Measurements from ENCODE around the gene GRIK4.
A peak's percentile ranks its signal among the peaks of the same experiment; 100 is the strongest.

The GRIK4 gene

GRCh38 chr11:120565466-120566155 is 54.1 kb downstream of the GRIK4 start:
- no peaks in the 10 kb centered on the region for H3K36me3 ChIP-seq (ENCODE audit: control insufficient read depth, insufficient read depth, low read length)
- no peak overlapping the region for H3K4me3 ChIP-seq (ENCODE audit: extremely low read depth, insufficient read depth, low read length, poor library complexity, severe bottlenecking)
- WGBS, 2 experiments (ENCODE audit: insufficient coverage in 2 of 2), result 55 to 59% methylated on average over 11 of the region's 14 CpGs
- peaks cover 23% of the 10 kb centered on the region for H3K4me1 ChIP-seq (ENCODE audit: control insufficient read depth, insufficient read depth, low read length, poor library complexity, severe bottlenecking)
- H3K9me3 ChIP-seq (ENCODE audit: control insufficient read depth, low read length), result no peaks in the 10 kb centered on the region
- peak overlapping the region; percentile 70 for H3K27ac ChIP-seq (ENCODE audit: low read depth, low read length, severe bottlenecking)

DNA sequence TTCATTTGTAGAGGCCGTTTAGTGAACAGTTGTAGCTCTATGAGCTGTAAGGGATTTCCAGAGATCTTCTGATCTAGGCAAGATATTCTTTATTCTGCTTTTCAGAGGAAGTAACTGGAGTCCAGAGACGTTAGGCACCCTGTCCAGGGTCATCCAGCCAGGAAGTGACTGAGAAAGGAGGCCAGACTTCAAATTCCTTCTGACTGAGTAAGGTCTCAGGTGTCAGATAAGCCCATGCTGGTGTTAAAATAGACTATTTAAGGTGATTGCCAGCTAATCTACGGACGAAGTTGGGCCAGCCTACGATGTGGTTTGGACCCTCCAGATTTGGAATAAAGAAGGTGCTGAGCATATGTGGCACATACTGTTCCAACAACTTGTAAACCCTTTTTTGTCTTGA is 54.6 kb downstream of the GRIK4 start:
- H3K9me3 ChIP-seq (ENCODE audit: control insufficient read depth, low read length), result no peaks in the 10 kb centered on the region
- no peak overlapping the region for H3K4me3 ChIP-seq (ENCODE audit: extremely low read depth, insufficient read depth, low read length, poor library complexity, severe bottlenecking)
- H3K27ac ChIP-seq (ENCODE audit: low read depth, low read length, severe bottlenecking), result peak overlapping the region; percentile 70
- peaks cover 21% of the 10 kb centered on the region for H3K4me1 ChIP-seq (ENCODE audit: control insufficient read depth, insufficient read depth, low read length, poor library complexity, severe bottlenecking)
- no peaks in the 10 kb centered on the region for H3K36me3 ChIP-seq (ENCODE audit: control insufficient read depth, insufficient read depth, low read length)
- 52 to 63% methylated on average over 5 of the region's 5 CpGs for WGBS, 2 experiments (ENCODE audit: insufficient coverage in 2 of 2)

DNA sequence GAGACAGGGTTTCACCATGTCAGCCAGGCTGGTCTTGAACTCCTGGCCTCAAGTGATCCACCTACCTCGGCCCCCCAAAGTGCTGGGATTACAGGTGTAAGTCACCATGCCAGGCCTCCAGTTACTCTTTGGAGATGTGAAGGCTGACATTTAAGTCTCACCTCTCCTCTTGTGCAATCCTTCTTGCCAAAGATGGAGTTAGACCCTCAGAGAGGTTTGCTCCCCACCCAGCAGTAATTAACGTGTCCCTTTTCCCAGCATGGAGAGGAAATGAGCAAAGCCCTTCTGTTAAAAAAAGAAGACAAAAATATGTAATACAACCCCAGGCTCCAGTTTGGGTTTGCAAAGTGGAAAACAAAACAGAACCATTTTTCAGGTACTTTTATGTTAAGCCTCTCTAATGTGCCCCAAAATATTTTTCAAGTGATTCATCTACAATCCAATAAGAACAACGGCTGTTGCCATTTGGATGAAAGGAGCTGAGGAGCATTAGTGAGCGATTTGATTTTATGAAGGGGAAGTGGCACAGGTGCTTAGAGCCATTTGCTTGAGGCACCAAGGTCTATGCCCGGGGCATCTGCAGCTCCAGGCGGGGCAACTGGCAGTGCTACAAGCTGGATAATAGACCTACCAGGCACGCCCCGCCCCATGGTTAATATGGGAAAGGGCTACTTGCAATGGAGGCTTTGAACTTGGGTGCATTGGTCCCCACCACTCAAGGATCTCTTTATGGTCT is 57.2 kb downstream of the GRIK4 start:
- H3K36me3 ChIP-seq (ENCODE audit: control insufficient read depth, insufficient read depth, low read length), result no peaks in the 10 kb centered on the region
- WGBS, 2 experiments (ENCODE audit: insufficient coverage in 2 of 2), result 93 to 98% methylated on average over 3 to 6 of the region's 8 CpGs
- peaks cover 18% of the 10 kb centered on the region for H3K4me1 ChIP-seq (ENCODE audit: control insufficient read depth, insufficient read depth, low read length, poor library complexity, severe bottlenecking)
- H3K4me3 ChIP-seq (ENCODE audit: extremely low read depth, insufficient read depth, low read length, poor library complexity, severe bottlenecking), result no peak overlapping the region
- no peak overlapping the region for H3K27ac ChIP-seq (ENCODE audit: low read depth, low read length, severe bottlenecking)
- H3K9me3 ChIP-seq (ENCODE audit: control insufficient read depth, low read length), result no peaks in the 10 kb centered on the region

GRCh38 chr11:120569861-120570260 is 58.3 kb downstream of the GRIK4 start:
- Histone ChIP-seq H3K4me1 (ENCODE audit: control insufficient read depth, insufficient read depth, low read length, poor library complexity, severe bottlenecking) (peaks cover 12% of the 10 kb centered on the region), H3K27ac (ENCODE audit: low read depth, low read length, severe bottlenecking) (no peak overlapping the region), H3K4me3 (ENCODE audit: extremely low read depth, insufficient read depth, low read length, poor library complexity, severe bottlenecking) (no peak overlapping the region), H3K36me3 (ENCODE audit: control insufficient read depth, insufficient read depth, low read length) (no peaks in the 10 kb centered on the region), H3K9me3 (ENCODE audit: control insufficient read depth, low read length) (no peaks in the 10 kb centered on the region)
- 50 to 60% methylated on average over 3 to 4 of the region's 7 CpGs for WGBS, 2 experiments (ENCODE audit: insufficient coverage in 2 of 2)

- no peak overlapping the region for H3K27ac ChIP-seq (ENCODE audit: low read depth, low read length, severe bottlenecking)
- H3K4me3 ChIP-seq (ENCODE audit: extremely low read depth, insufficient read depth, low read length, poor library complexity, severe bottlenecking), result no peak overlapping the region
- H3K4me1 ChIP-seq (ENCODE audit: control insufficient read depth, insufficient read depth, low read length, poor library complexity, severe bottlenecking), result peaks cover 7% of the 10 kb centered on the region
- WGBS, 2 experiments (ENCODE audit: insufficient coverage in 2 of 2), result 100% methylated on average over 1 of the region's 1 CpG
- H3K36me3 ChIP-seq (ENCODE audit: control insufficient read depth, insufficient read depth, low read length), result no peaks in the 10 kb centered on the region
- no peaks in the 10 kb centered on the region for H3K9me3 ChIP-seq (ENCODE audit: control insufficient read depth, low read length)
These were observed 59.9 kb downstream of the GRIK4 start for GRCh38 chr11:120571476-120571875.

GRCh38 chr11:120573756-120574354 is 62.3 kb downstream of the GRIK4 start:
- no peak overlapping the region for H3K4me3 ChIP-seq (ENCODE audit: extremely low read depth, insufficient read depth, low read length, poor library complexity, severe bottlenecking)
- no peaks in the 10 kb centered on the region for H3K9me3 ChIP-seq (ENCODE audit: control insufficient read depth, low read length)
- no peak overlapping the region for H3K27ac ChIP-seq (ENCODE audit: low read depth, low read length, severe bottlenecking)
- 93 to 100% methylated on average over 2 to 4 of the region's 10 CpGs for WGBS, 2 experiments (ENCODE audit: insufficient coverage in 2 of 2)
- peaks cover 7% of the 10 kb centered on the region for H3K4me1 ChIP-seq (ENCODE audit: control insufficient read depth, insufficient read depth, low read length, poor library complexity, severe bottlenecking)
- no peaks in the 10 kb centered on the region for H3K36me3 ChIP-seq (ENCODE audit: control insufficient read depth, insufficient read depth, low read length)

DNA sequence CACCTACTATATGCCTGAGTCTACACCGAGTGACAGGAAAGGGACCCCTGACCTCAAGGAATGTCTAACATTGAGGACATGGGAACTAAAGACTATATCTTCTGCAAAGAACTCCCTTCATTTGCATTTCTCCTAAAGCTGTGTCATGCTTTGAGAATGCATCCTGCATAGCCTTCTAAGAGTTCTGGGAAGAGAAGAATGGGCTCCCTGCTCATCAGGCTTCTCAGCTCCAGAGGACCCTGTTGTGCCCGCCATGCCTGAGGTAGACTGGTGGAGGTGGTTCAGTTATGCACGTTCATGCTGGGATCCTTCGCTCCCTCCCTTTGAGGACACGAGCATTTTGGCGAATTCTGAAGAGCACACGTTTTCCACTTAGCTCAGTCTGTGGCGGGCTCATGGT is 63.3 kb downstream of the GRIK4 start:
- Histone ChIP-seq H3K27ac (ENCODE audit: low read depth, low read length, severe bottlenecking) (no peak overlapping the region), H3K36me3 (ENCODE audit: control insufficient read depth, insufficient read depth, low read length) (no peaks in the 10 kb centered on the region), H3K4me3 (ENCODE audit: extremely low read depth, insufficient read depth, low read length, poor library complexity, severe bottlenecking) (no peak overlapping the region), H3K4me1 (ENCODE audit: control insufficient read depth, insufficient read depth, low read length, poor library complexity, severe bottlenecking) (peaks cover 7% of the 10 kb centered on the region), H3K9me3 (ENCODE audit: control insufficient read depth, low read length) (no peaks in the 10 kb centered on the region)
- WGBS, 2 experiments (ENCODE audit: insufficient coverage in 2 of 2), result 79 to 80% methylated on average over 7 of the region's 8 CpGs

DNA sequence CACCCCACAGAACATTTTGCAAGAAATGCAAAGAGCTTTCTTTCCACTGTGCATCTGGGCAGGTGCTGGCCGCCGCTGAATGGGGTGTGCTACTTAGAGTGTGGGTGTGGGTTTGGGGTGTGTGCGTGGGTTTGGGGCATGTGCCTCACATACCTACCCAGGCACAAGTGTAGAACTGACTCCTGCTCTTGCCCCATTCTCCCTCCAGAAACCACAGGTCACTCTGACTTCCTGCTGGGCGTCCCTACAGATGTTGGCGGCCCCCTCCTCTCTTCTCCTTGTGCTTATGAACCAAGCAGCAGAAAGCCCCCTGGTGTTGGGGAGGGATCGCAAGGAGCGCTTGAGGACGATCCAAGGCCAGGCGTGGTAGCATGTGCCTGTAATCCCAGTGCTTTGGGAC is 63.9 kb downstream of the GRIK4 start:
- Histone ChIP-seq H3K4me1 (ENCODE audit: control insufficient read depth, insufficient read depth, low read length, poor library complexity, severe bottlenecking) (peaks cover 7% of the 10 kb centered on the region), H3K9me3 (ENCODE audit: control insufficient read depth, low read length) (no peaks in the 10 kb centered on the region), H3K36me3 (ENCODE audit: control insufficient read depth, insufficient read depth, low read length) (no peaks in the 10 kb centered on the region), H3K27ac (ENCODE audit: low read depth, low read length, severe bottlenecking) (no peak overlapping the region), H3K4me3 (ENCODE audit: extremely low read depth, insufficient read depth, low read length, poor library complexity, severe bottlenecking) (no peak overlapping the region)
- 75 to 85% methylated on average over 1 to 6 of the region's 9 CpGs for WGBS, 2 experiments (ENCODE audit: insufficient coverage in 2 of 2)

GRCh38 chr11:120576606-120577005 is 65.1 kb downstream of the GRIK4 start:
- no peak overlapping the region for H3K4me3 ChIP-seq (ENCODE audit: extremely low read depth, insufficient read depth, low read length, poor library complexity, severe bottlenecking)
- WGBS, 2 experiments (ENCODE audit: insufficient coverage in 2 of 2), result 85 to 95% methylated on average over 5 to 6 of the region's 7 CpGs
- no peak overlapping the region for H3K27ac ChIP-seq (ENCODE audit: low read depth, low read length, severe bottlenecking)

DNA sequence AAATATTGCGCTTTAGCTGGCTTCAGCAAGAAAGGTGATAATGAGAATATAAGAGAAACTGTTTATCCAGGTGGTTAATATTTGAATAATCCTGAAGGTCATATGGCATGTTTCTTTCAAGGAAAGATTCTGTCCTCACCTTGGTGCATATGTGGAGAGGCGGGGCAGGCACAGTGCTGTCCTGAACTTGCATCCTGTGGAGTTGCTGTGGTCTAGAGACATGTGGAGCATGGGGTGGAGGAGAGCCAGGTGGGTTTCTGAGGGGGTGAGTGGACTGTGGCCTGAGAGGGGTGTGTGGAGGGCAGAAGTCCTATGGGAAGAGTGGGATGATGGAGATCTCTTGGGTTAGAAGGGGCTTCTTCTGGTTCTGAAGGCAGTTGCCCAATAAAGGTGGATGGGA is 65.5 kb downstream of the GRIK4 start:
- H3K27ac ChIP-seq (ENCODE audit: low read depth, low read length, severe bottlenecking), result no peak overlapping the region
- H3K36me3 ChIP-seq (ENCODE audit: control insufficient read depth, insufficient read depth, low read length), result no peaks in the 10 kb centered on the region
- no peak overlapping the region for H3K4me3 ChIP-seq (ENCODE audit: extremely low read depth, insufficient read depth, low read length, poor library complexity, severe bottlenecking)
- peaks cover 7% of the 10 kb centered on the region for H3K4me1 ChIP-seq (ENCODE audit: control insufficient read depth, insufficient read depth, low read length, poor library complexity, severe bottlenecking)
- no peaks in the 10 kb centered on the region for H3K9me3 ChIP-seq (ENCODE audit: control insufficient read depth, low read length)
- 100% methylated on average over 2 of the region's 2 CpGs for WGBS, 2 experiments (ENCODE audit: insufficient coverage in 2 of 2)

More at GRCh38 chr11:120576606-120577005, 65.1 kb downstream of the GRIK4 start:
- Histone ChIP-seq H3K36me3 (ENCODE audit: control insufficient read depth, insufficient read depth, low read length) (no peaks in the 10 kb centered on the region), H3K4me1 (ENCODE audit: control insufficient read depth, insufficient read depth, low read length, poor library complexity, severe bottlenecking) (peaks cover 7% of the 10 kb centered on the region), H3K9me3 (ENCODE audit: control insufficient read depth, low read length) (no peaks in the 10 kb centered on the region)

All from mesodermal cell (in vitro differentiated cells).